Stimulated activated CD4-positive, alpha-beta T cell treated with anti-CD3 and anti-CD28 coated beads, Interleukin-1b, Interleukin-23, amount 100 ng/mL, for 48 hours (primary cell): ENCODE data around the gene APBB2.
"Not testable (repeated sequence)": the region's sequence is repeated elsewhere in the genome, so short reads cannot be mapped to it uniquely, and the experiment has no call there.

Experiments used
- DNase-seq: peaks from one replicate; pipeline ENCODE4 v3.0.0-alpha.2; 2020

Gene APBB2

DNA sequence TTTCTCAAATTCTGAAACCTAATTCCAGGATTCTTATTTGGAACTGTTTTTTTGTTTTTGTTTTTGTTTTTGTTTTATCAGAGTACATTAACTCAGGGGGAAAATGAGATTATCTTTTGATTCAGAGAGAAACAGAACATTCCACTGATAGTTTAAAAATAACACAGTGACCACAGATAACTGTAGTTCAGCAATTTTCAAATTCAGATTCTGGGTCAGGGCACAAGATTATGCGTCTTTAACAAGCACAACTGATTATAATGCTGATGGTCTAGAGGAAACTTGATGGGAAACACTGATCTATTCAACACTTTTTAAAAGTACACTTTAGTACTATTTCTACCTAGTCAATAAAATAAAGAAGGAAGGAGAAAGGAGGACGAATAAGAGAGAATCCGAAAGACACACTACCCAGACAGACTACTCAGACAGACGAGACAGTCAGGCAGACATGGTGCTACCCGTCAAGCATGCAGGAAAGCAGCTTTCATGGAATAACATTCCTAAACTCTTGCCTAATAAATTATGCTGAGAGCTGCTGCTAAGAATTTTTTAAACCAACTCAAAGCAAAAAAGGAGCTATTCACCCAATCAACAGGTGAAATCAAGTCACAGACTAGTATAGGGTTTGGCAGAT is 59.0 kb downstream of the APBB2 start:
- DNase-seq = no peak

- DNase-seq = no peak
Observed at GRCh38 chr4:41154814-41155177, 59.5 kb downstream of the APBB2 start.

DNA sequence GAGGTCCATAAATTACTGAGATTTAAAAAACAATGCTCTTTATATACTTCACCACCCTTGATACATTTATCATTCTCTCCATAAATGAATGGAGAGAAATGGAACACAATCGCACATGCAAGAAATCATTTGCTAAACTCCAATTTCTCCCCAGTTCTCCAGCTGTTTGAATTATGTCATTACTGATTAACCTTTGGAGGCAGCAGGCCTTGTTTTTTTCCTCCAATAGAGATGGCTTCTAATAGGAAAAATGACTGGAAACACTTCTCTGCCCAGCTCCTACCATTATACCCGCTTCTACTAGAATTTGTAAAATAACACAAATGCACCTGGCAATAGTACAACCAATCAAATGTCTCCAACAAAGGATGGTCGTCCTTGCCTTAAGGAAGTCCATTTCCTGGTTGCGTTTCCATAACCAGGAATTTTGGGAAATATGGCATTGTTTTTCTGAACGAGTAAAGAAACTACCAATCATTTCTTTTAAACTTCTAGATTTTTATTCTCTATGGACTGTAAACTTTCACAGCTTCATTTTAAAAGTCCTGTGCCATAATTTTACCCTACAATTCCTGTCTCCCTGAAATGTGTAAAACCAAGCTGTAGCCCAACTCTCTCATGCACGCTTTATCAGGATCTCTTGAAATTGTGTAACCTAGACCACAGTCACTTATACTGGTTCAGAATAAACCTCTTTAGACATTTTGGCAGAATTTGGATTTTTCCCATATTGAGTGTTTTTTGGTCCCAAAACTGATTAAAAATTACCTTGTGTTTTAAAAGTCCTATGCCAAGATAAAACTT is 60.1 kb downstream of the APBB2 start:
- DNase-seq = no peak

DNA sequence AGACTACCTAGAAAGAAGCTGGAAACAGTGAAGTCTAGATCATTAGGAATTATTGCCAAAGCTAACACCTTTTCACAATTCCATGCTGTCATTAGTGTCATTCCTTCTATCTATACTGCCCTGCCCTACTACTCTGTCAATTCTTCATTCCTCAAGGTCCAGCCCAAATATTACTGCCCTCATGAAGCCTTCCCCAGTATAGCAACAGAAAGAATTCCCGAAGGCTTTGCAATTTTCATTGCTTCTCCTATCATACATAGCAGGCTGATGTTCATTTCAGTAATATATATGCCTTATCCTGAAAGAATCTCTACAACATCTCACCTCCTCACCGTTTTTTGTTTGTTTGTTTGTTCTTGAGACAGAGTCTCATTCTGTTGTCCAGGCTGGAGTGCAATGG is 63.9 kb downstream of the APBB2 start:
- no peak for DNase-seq

- DNase-seq = not testable (repeated sequence)
Observed at GRCh38 chr4:41149568-41149967, 64.8 kb downstream of the APBB2 start.

DNA sequence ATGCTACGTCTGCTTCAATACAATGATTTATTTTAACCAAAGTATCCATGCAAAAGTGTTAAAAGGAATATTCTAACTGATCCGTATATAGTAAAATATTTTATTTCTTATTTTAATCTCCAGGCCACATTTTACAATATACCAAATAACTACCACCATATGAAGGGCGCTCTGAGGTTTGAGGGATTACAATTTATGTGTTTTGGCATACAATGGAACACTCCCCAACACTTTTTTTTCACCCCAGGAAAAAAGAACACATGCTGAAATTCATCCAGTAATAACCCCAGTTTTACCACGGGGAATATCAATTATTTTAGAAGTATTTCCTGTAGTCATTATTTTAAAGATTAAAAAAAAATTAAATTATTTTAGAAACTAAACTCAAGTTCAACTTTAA is 65.4 kb downstream of the APBB2 start:
- no peak for DNase-seq

GRCh38 chr4:41148292-41148691 is 66.0 kb downstream of the APBB2 start:
- DNase-seq = no peak

DNA sequence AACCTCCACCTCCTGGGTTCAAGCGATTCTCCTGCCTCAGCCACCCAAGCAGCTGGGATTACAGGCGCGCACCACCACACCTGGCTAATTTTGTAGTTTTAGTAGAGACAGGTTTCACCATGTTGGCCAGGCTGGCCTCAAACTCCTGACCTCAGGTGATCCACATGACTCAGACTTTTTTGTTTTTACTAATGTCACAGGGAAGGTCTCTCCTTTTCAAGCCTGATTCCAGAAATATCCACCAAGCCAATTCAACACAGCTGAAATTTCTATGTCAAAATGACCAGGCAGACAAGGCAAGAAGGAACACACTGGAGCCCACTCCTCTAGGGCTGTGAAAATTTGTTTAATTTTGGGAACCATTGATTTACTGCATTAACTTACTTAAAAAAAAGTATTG is 66.8 kb downstream of the APBB2 start:
- DNase-seq = not testable (repeated sequence)

DNA sequence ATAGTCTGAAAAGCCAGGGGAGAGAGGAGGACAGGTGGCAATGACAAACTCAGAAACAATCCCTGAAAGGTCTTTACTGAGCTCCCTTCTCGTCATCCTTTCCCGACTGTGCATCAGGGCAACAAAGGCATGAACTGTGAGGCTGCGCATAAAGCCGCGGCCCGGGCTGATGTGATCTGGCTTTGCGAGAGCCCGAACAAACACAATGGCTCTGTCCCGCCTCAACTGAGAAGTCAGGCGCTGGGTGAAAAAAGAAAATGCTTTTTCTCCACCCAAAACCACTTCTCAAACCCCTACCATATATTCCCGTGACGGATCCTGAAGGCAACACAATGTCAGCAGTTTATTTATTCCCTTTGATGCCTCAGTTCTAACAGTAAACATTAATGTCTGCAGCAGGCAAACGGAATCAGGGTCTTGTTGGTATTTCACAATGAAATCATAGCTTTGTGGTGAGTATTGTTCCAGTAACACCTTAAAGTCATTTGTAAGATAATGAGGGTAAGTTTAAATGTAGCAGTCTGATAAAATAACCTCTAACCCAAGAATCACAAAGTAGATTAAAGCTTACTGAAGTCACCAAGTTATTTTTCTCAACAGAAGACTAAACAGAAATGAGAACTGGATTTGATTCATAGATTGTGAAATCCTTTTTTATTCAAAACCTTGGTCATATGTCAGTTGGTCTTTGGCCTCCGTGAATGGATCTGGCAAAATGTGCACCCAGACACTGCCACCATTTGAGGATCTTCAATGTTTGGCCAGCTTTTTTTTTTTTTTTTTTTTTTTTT is 67.4 kb downstream of the APBB2 start:
- DNase-seq = no peak

- DNase-seq = no peak
Observed at GRCh38 chr4:41146196-41146595, 68.1 kb downstream of the APBB2 start.

DNA sequence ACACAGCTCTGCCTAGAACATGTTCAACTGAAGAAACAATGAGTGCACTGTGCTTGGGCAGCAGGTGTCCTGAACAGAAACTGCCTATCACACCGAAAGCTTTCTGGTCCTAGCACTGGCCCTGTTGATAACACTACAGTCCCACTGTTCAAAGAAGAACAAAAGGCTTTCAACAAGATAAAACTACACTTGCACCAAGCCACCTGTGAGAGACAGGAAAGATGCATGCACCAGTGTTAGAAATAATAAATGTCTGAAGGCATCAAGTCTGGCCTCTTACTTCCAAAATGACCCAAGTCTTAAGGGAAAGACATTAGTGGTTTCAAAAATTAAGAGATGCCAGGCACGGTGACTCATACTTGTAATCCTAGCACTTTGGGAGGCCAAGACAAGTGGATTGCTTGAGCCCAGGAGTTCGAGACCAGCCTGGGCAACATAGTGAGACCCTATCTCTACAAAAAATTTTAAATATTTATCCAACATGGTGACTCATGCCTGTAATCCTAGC is 68.7 kb downstream of the APBB2 start:
- no peak for DNase-seq

DNA sequence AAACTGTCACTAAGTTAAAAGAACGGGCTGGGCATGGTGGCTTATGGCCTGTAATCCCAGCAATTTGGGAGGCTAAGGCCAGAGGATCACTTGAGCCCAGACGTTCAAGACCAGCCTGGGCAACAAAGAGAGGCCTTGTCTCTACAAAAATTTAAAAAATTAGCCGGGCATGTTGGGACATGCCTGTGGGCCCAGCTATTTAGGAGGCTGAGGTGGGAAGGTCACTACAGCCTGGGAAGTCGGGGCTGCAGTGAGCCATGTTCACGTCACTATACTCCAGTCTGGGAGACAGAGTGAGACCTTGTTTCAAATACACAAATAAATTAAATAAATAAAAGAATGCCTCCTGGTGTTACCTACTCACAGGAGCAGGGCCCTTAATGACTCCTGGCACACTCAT is 69.5 kb downstream of the APBB2 start:
- DNase-seq = no peak

DNA sequence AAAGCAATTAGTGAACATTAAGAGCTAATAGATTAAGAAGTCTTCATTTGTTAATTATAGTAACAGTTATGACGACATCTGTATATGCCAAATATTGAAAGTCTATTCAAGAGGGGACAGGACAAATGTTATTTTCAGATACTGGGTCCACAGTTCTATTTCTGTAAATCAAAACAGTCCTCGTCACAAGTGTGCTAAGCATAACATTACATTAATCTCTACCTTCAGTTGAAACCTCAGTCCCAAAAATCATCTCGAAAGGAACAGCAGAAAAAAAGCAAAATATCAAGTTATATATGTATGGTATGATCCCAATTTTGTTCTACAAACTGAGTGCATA is 70.3 kb downstream of the APBB2 start:
- DNase-seq = no peak

DNA sequence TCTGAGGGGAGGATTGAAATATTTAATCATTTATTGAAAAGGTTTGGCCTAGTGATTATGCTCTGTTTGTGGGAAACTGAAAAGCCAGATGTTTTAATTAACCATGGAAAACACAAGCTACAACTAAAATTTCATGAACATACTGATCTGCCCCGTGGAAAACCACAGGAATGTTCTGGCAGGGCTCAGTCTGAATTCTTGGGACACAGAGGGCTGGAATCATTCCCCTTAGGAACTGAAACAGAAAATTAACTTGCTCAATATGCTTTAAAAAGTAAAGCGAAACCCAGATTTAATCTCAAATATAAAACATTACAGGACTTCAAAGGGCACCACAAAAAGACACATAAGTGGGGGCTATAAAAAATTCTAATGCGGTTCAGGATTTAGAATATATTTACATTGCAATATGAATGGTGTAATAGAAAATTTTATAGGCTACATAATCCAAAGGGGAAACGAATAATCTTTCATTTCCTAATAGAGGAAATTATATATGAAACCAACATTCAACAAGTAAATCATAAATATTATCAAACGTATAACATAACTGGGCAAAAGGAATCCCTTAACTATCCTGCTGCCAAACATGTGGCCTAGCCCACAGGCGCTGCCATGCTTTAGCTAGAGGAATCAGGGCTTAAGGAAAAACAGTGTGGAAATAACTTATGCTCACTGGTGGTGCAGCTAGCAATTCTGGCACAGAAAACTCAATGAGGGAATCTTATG is 70.9 kb downstream of the APBB2 start:
- no peak for DNase-seq

GRCh38 chr4:41142376-41143310 is 71.7 kb downstream of the APBB2 start:
- no peak for DNase-seq

DNA sequence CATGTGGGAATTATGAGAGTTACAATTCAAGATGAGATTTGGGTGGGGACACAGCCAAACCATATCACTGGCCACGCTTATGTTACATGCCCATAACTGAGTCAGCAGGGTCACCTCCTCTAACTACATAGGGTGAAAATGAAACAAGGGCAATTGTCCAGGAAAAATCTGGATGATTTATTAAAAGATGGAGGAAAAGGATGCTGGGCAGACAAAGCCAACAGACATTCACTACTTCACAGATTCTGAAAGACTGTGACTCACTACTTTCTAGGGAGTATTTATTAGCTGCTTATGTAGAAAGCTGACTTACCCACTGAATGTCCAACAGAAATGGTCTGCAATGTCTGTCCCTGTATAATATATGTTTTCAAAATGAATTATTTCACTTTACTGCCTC is 72.4 kb downstream of the APBB2 start:
- DNase-seq = no peak

DNA sequence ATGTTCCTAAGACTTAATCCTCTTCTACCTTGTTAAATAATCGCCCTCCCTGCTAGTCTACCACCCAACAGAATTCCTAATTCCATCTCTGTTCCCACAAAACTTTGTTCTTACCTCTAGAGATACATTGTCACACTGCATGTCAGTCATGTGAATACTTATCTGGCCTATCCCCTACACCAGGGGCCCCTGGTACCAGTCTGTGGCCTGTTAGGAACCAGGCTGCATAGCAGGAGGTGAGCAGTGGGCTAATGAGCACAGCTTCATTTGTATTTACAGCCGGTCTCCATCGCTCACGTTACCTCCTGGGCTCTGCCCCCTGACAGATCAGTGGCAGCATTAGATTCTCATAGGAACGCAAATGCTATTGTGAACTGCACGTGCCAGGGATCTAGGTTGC is 73.9 kb downstream of the APBB2 start:
- DNase-seq = no peak

DNA sequence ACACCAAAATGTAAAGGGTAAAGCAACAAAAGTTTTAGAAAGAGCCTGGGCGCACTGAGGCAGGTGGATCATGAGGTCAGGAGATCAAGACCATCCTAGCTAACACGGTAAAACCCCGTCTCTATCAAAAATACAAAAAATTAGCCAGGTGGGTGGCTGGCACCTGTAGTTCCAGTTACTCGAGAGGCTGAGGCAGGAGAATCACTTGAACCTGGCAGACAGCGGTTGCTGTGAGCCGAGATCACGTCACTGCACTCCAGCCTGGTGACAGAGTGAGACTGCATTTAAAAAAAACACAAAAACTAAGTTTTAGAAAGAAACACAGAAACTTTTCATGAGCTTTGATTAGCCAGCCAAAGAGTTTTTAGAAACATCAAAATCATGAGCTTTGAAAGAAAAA is 76.5 kb downstream of the APBB2 start:
- no peak for DNase-seq

DNA sequence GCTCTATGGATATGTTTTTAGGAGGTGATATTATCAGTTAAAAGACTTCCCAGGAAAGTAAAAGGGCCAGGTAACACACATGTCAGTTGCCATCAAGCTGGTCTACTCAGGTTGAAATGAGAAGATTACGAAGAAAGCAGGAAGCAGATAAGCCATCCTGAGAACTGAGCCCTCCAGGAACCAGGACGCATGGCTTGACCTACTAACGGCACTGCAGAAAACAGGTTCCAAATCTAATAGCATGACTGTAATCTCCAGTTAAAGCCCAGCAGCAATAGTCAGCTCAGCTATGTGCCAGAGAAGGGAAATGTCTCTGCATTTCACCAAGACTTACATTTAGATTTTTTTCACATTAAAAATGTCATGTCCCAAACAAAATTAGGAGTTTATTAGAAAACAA is 77.9 kb downstream of the APBB2 start:
- no peak for DNase-seq

DNA sequence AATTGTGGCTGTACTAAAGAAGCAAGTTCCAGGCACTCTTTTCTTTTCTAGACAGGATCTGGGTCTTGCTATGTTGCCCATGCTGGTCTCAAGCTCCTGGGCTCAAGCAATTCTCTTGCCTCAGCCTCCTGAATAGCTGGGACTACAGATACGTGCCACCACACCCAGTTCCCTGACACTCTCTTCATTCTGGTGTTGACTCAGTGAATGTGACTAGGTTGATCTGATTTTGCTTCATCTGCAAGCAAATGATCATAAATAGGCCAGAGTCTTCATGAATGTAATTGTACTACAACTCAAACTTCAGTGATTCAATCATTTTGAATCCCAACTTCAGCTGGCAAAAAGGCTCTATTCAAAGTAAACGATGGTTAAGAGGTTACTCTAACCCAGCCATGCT is 78.5 kb downstream of the APBB2 start:
- DNase-seq = no peak

DNA sequence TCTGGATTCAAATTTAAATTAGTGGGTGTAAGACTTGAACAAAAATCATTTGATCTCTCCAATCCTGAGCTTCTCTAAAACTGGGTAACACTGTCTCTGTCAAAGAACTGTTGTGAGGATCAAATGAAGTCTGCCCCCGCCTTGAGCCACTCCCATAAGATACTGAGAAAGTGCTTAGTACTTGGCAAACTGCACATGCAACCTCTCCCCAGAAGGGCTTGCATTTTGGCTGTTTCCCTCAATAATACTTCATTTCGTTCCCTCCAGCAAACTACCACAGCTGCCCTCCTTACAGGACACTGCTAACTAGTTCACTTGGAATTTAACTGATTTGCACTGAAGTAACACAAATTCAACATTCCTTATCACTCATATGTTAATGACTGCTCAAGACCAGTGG is 79.8 kb downstream of the APBB2 start:
- DNase-seq = no peak

DNA sequence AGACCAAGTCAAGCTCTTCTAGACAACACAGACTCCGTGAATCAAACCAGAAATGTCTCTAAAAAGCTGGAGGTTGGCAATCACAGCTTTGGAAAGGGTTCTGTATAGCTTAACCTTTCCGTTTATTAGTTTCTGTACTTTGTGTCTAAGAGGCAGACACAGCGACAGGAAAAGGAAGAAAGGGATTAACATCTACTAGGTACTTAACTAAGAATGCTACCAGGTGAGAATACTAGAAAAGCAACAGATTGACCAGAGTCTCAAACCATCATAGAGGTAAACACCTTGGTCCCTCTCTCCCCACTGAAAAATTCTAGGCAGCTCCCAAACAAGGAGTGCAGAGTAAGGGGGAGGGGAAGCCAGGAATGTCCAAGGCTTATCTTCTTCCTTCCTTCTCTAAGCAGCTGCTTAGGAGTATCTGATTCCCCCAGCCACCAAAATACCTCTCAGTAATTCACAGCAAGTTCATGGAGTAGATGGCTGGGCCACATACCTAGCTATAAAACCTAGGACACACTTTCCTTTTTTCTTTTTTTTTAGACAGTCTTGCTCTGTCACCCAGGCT is 80.8 kb downstream of the APBB2 start:
- DNase-seq = no peak
